CD4-positive, alpha-beta T cell treated with Interleukin-17A for 4 hours (primary cell): Measurements from ENCODE around the gene HOXD11.

Experiments
- DNase-seq: peaks from one replicate; pipeline ENCODE4 v3.0.0-alpha.2; 2020; ENCODE audit warnings: mixed read lengths

The HOXD11 gene

GRCh38 chr2:176081837-176082524 lies 25.1 kb upstream of the HOXD11 start:
- no peak for DNase-seq

DNA sequence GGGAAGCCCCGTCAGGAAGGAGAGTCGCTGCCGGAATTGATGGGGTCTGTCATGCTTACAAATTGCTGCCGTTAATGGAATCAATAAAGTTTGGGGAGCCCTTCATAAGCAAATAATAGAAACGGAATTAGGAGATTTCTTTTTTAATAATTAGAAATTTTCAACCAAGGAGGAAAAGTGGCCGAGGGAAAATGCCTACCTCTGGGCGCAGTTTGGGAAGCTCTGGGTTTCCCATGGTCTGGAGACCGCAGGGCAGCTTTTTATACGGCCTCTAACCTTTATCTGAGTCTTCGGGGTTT lies 24.6 kb upstream of the HOXD11 start:
- DNase-seq = no peak

GRCh38 chr2:176082824-176083751 lies 24.0 kb upstream of the HOXD11 start:
- no peak for DNase-seq

- DNase-seq = no peak
Observed at GRCh38 chr2:176083796-176084261, 23.3 kb upstream of the HOXD11 start, which contains the start of gene EVX2. EVX2 (minus strand) TSS chr2:176083962; CDS start chr2:176083776, 186 bp downstream.

DNA sequence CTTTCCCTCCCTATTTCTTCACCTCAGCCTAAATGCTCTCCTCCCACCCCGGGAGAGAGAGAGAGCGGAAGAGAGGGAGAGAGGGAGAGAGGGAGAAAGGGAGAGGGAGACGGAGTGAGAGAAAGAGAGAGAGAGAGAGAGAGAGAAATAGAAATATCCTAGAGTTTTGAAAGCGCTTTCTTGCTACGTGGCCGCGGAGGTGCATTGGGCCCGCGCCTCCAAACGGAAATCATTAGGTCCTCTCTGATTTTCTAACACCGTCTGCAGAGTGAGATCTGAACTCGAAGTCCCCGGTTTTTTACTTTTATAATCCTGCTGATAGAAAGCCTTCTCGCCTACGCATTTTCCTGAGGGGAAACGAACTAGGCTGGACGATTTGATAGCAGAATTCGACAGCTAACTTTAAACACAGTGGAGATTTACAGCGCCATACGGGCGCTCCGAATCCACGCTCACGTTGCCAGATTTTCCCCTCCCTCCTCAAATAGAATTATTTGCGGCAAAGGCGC lies 22.4 kb upstream of the HOXD11 start:
- no peak for DNase-seq

DNA sequence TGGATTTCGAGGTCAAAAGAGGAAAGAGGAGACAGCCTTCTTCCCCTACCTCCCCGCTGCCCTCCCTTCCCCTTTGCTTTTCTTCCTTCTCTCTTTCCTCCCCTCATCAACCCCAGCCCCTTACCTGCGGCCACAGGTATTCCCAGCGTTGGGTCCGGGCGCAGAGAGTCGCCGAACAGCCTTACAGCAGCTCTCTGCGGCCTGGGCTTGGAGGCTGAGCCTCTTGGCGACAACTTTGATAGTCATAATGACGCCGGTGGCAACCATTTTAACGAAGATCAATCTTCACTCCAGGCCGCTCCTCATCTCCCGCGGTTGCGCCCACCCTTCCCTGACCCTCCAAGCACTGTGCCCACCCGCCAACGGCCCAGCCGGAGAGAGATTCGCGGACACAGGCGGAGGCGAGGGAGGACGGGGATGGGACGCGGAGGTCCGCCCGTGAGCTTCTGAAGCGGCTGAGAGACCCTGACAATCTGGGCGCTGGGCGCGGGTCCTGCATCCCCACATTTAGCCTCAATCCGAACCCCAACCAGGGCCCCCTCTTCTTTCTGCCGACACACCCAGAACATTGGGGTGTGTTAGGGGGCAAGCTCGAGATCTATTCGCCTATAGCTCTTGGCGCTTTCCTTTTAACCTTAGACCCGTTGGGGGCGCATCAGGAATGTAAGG lies 21.8 kb upstream of the HOXD11 start:
- DNase-seq = no peak

GRCh38 chr2:176085861-176086771 lies 21.0 kb upstream of the HOXD11 start:
- DNase-seq = no peak

DNA sequence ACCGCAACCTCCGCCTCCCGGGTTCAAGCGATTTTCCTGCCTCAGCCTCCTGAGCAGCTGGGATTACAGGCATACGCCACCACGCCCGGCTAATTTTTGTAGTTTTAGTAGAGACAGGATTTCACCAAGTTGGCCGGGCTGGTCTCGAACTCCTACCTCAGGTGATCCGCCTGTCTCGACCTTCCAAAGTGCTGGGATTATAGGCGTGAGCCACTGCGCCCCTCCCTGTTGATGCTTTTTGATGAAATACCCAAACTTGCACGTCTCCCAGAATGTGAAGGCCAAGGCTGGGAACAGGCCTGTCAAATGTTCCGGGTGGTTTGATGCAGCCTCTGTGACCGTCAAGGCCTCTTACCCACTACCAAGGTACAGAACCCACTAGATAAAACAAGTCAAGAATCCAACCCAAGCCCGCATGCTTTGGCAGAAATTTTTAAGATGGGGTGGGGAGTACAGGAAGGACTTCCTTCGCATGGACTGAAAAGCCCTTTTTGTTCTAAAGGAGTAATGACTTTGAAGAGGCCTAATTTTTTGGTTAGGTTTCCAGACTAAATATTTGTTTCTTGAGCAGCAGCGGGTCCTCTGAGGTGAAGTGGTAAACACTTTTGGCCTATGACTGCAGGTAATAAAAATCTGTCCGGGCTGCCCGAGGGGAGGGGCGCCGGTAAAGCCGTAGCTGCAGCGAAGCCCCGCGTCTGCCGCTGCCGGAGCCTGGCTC lies 19.6 kb upstream of the HOXD11 start:
- no peak for DNase-seq

DNA sequence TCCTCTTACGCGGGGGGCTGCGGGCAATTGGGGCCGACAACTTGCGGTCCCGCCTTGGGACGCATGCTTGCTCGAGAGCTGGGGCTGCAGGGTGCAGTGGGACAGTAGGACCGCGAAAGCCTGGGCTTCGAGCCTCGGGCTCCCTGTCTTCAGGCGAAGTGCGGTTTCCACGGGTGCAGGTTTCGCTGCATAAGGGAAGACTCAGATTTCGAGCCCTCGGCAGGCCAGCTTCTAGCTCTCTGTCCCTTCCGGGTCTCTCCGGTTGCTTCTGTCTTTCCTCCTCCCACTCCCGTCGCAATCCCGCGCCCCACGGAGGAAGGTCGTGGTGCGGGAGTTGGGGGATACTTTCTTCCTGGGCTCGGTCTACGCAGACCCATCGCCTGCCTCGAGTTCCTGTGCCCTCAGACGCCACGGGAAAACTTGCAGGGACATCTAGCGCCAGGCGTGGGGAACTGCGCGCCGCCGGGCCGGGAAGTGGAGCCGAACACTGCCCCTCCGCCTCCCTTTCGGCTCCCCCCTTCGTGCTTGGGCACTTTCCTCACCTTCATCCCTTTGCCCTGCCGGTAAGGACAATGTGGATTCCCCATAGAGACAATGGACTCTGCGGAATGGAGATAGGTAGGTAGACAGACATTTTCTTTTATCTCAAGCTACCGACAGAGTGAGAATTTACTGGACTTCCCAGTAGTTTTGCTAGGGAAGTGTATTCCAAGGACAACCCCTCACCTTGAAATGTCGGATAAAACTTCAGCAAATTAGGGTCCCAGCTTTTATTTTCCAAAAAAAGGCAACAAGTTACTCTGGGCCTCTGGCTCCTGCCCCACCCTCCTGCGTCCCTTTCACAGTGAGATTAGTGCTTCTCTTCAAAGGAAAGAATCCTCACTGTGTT lies 18.8 kb upstream of the HOXD11 start:
- DNase-seq = peak; percentile 27

DNA sequence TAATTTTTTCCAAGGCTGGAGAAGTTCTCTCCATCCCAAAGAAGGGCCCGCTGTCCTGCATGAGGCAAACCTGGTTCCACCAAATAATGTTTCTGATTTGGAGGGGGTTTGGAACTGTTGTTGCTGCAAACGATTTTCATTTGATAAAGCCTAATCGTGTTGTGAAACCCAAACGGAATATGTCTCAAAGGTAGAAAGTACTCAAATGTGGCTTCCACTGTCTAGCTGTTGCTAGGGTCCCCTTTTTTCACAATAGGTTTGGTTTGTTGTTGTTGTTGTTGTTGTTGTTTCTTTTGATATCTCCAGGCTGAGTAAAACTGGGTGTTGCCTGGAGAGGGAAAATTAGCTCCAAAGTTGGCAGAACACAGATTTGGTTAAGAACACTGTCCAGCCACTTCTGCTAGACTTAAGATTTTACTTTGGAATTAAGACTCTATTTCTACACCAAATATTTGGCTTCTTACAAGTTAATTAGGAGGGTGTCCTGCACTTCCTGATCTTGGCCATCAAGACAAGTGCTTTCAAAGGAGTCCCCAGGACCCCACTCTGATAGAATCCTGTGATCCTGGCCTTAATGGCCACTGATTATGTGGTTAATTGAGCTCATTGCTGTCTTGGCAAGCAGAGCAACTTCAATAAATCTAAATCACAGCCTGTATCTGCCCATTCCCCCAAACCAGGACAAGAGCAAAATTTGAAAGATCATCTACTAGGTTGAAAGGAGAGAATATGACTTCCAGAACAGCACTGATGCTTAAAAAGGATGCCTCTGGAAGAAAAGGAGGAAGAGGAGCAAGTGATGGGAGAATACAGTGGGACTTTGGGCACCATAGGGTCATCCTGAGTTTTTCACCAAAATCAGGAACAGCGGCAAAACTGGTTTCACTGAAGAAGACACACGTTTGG lies 17.9 kb upstream of the HOXD11 start:
- no peak for DNase-seq

- DNase-seq = no peak
Observed at GRCh38 chr2:176089843-176090395, 17.2 kb upstream of the HOXD11 start.

- no peak for DNase-seq
Observed at GRCh38 chr2:176090862-176091261, 16.2 kb upstream of the HOXD11 start.

GRCh38 chr2:176091329-176092258 lies 15.5 kb upstream of the HOXD11 start:
- no peak for DNase-seq

DNA sequence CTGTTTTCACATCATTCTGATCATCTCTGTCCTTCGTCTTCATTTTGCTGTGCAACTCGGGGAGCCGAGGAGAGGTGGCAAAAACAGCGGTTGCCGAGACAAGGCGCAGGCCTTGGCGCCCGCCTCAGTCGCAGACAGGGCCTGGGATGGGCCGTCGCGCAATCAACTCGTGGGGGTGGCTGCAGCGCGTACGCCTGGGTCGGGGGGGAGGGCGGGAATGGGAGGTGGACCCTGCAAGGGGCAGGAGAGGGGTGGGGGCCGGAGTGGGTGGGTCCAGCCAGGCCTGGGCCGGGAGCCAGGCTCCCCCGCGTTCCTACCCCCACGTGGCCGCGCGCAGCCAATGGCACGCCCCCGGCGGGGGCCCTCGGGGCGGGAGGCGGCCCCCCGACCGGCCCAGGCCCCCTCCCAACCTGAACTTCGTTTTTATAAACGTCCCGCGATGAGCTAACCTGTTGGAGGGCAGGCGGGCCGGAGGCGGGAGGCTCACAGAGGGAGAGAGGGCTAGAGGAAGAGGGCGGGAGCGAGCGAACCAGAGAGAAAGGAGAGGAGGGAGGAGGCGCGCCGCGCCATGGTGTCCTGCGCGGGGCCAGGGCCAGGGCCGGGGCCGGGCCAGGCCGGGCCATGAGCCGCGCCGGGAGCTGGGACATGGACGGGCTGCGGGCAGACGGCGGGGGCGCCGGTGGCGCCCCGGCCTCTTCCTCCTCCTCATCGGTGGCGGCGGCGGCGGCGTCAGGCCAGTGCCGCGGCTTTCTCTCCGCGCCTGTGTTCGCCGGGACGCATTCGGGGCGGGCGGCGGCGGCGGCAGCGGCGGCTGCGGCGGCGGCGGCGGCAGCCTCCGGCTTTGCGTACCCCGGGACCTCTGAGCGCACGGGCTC lies 14.6 kb upstream of the HOXD11 start, which contains the start of gene HOXD13:
HOXD13 (plus strand) TSS at position 452 of the 875 bp plus-strand sequence; CDS start at position 622, 170 bp downstream.
- no peak for DNase-seq

- no peak for DNase-seq
Observed at GRCh38 chr2:176093145-176093897, 13.8 kb upstream of the HOXD11 start.

DNA sequence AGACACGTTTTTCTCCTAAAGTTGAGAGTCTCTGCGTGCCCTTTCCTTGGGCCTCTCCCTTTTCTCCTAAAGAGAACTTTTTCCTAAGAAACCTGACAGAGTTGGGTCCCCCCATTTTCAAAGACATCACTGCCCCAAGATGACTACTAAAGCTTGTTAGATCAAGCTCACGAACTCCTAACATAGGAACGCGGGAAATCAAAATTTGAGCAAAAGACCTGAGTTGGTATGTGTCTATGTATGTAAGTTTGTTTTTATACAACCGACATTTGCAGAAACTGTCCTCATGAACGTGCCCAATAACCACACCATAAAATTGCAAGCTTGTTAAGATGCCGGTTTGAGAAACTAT lies 13.2 kb upstream of the HOXD11 start:
- no peak for DNase-seq
